Measurements from ENCODE around the gene F11.
"Not testable (repeated sequence)": the region's sequence is repeated elsewhere in the genome, so short reads cannot be mapped to it uniquely, and the experiment has no call there.

DNA sequence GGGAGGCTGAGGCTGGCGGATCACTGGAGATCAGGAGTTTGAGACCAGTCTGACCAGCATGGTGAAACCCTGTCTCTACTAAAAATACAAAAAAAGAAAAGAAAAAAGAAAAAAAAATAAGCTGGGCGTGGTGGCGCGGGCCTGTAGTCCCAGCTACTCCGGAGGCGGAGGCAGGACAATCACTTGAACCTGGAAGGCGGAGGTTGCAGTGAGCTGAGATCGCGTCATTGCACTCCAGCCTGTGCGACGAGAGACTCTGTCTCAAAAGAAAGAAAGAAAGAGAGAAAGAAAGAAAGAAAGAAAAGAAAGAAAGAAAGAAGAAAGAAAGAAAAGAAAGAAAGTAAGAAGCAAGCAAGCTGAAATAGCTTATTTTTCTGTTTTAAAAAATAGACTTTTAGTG lies 739 bp upstream of the F11 start:
- TF ChIP-seq CTCF, POLR2A (IDR thresholded peaks at IDR 0.05): not testable (repeated sequence)
